DMS114 treated with DMSO at 0.1 percent for 48 hours (cell line): ENCODE measurements around the gene TRPM8.

Experiments used
- DNase-seq: peaks from one replicate; lab custom pipeline; 2025; ENCODE audit not compliant: unreplicated experiment; lab: John Stamatoyannopoulos, UW

The TRPM8 gene

DNA sequence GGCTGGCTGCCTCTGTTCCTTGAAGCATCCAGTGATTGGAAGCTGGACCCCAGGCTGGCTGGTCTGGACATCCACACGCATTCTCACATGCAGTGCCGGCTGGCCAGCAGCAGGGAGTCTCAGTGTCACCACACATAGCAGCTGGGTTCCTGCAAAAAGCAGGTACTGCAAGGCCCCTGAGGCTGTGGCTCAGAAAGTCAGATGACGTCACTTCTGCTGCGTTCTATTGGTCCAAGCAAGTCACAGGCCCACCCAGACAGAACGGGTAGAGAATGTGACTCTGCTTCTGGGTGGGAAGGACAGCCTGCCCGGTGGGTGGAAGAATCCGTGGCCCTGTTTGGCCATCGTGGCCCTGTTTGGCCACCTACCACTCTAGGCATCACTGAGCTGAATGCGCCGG is 82.0 kb downstream of the TRPM8 start:
- DNase-seq = no peak

DNA sequence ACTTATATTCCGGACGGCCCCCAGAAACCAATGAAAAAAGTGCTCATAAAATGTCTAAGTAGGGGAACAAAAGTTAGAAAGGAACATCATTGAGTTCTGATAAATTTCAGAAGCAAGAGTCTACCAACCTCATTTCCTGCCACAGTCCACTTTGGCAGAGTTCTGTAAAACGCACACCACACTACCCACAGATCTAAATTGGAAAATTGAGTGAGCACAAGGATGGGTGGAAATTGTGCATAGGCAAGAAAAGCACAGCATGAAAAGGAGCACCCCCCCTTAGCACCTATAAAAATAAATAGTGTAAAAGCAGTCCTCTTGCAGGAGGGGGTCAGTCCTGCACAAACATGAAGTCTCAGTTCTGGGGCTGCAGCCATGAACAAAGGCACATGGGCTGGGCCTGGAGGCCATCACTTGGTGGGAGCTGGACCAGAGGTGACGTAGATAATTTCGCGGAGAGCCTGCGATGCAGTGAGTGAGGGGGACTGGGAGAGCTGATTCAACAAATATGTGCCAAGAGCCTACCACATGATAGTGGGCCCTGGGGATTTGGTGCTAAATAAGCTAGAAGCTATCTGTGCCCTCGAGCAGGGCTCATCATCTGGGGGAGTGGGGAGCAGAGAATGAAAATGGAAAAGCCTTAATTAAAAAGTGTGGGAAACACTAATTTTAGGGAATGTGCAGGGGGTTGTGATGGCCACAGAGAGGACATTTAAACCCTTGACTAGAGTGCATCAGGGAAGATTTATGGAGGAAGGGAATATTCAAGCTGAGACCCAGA is 84.4 kb downstream of the TRPM8 start:
- no peak for DNase-seq

DNA sequence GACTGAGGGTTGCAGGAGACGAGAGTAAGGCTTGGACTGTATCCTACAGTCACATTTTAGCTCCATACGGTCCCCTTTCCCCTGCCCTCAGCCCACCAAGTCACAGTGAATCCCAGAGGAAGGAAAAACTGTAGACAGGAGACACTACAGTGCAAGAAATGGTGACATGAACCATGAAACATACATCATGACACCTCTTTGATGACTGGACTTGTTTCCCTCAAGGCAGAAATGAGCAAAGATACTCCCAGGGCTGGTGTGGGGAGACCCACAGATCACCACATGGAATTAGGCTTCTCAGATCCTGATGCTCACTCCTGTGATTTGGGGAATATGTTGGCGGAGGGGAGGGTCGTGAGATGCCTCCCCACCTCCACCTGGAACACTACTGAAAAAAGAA is 85.1 kb downstream of the TRPM8 start:
- no peak for DNase-seq

DNA sequence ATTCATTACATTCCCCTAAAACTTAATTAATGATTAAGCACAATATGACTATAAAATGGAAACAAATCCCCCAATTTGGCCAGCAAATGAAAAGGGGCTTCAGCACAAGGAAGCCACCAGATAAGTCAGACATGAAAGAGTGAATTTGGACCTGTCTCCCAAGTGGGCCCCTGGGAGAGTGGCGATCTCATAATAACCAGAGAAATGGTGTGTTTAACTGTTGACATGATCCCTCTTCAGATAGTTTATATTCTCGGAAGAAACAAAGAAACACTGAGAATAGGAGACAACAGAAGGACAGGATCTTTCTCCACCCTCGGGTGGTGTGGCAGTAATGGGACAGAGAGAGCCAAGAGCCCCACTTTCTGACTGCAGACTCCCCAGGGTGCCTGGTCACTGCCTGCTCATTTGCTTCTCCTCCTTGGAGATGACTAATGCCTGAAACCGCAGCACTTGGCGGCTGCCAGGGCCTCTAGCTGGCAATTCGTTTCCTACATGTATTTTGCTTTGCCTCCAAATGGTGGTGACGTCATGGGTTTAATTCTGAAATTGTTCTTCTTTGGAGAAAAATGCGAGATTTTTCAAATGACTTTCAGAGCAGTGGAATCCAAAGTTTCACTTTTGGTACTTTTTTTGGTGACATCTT is 86.9 kb downstream of the TRPM8 start:
- no peak for DNase-seq

DNA sequence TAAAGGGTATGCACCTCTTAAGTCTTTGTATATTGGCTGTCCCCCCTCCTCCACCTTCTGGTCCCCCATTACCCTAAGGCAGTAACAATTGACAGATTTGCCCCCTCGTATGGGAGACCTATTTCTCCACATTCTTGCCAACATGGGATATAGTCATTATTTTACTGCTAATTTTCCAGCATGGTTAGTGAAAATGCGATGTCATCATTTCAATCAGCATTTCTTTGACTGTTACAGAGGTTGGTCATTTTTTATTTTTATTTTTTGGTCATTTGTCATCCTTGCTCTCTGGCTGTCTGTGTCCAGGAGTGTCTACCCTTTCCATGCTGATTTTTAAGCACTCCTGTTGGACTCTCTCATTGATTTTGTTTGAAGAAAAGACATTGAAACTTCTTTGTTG is 88.0 kb downstream of the TRPM8 start:
- no peak for DNase-seq

DNA sequence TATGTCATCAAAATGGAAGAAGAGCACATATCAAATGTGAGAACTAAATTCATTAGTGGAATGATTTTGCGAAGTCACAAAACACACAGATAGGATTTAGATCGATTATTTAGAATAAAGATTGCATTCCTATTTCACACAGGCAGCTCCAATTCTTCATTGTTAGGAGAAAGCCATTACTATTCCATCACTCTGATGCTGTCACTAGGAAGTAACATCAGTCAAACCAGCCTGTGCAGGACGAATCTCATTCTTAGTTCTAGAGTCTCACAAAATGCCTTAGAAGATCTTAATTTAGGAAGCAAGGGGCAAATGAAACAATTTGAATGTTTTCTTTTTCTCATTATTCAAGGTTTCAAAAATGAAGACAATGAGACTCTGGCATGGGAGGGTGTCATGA is 89.3 kb downstream of the TRPM8 start:
- DNase-seq = no peak

DNA sequence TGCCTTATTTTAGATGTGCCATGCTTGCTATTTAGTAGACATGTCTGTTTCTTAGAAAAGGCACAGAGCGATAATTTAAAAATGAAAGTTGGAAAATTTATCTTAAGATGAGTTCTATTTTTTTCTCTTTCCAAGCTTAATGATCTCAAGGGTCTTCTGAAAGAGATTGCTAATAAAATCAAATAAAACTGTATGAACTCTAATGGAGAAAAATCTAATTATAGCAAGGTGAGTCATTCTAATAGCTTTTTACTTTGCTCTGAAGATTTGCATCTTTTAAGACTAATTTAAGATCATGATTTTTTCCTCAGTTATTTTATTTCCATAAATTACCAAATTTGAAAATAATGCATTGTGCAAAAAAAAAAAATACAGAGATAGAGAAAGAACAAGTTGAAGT is 97.3 kb downstream of the TRPM8 start:
- no peak for DNase-seq

DNA sequence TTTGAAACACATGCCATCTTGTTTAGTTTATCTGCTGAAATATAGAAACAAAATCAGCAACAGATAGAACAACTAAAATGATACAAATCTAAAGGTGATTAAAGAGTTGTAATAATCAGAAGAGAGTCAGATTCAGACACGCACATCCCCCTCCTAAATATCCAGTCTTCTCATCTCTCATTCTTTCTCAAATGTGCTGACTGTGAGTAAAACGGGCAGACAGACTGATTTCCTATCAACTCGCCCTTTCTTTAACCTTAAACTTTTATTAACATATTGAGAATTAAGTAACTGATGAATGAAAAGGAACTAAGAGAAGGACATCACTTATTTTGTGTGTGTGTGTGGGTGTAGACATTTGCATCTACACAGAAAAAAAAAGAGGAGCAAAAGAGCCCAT is 98.7 kb downstream of the TRPM8 start:
- DNase-seq = no peak

DNA sequence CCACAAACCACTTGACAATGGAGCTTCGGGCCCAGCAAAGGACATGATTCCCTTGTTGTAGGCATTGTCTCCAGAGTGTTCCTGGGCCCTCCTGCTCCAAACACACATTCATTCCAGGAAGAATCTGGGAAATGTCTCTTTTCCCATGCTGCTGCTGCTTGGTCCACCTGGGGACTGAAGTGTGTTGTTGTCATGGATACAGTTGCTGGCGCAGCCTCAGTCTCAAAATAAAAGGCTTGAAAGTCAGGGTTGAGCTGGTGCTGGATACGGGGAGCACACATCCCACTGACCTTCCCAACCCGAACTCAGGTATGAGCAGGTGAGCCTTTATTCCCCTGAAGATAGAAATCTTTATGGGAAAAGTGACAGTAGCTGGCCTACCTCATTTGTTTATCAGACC is 102.7 kb downstream of the TRPM8 start:
- no peak for DNase-seq

DNA sequence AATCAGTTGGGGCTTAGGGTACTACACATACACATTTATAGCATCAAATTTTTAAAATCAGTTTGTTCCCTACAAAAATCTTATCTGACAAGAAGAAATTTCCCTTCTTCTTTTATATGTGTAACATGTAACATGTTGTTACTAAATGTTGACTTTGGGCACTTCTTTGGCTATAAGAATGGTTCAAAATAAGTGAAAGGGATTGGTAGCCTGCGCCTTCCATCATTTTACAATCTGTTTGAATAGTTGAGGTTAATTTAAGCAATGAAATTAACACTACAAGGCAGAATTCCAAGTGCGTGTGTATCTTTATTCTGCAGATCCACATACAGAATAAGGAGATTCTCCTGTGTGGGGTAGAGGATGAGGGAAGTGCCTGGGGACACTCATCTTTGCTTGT is 103.2 kb downstream of the TRPM8 start:
- no peak for DNase-seq

DNA sequence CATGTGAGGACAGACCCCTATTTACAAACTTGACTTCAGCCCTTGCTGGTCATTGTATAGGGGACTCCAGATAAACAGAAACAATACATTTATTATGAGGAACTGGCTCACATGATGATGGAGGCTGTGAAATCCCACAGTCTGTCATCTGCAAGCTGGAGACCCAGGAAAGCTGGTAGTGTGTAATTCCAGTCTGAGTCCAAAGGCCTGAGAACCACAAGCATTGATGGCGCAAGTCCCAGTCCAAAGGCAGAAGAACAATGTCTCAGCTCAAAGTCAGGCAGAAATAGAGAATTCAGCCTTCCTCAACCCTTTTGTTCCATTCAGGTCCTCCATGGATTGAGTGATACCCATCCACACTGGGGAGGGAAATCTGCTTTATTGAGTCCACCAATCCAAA is 105.3 kb downstream of the TRPM8 start:
- DNase-seq = no peak

DNA sequence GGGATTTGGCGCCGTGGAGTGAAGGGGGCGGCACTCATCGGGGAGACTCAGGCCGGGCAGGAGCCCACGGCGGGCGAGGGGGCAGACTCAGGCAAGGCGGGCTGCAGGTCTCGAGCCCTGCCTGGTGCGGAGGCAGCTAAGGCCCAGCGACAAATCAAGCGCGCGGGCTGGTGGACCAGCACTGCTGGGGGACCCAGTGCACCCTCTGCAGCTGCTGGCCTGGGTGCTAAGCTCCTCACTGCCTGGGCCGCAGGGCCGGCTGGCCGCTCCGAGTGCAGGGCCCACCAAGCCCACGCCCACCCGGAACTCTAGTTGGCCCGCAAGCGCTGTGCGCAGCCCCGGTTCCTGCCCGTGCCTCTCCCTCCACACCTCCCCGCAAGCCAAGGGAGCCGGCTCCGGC is 107.1 kb downstream of the TRPM8 start:
- DNase-seq = no peak

DNA sequence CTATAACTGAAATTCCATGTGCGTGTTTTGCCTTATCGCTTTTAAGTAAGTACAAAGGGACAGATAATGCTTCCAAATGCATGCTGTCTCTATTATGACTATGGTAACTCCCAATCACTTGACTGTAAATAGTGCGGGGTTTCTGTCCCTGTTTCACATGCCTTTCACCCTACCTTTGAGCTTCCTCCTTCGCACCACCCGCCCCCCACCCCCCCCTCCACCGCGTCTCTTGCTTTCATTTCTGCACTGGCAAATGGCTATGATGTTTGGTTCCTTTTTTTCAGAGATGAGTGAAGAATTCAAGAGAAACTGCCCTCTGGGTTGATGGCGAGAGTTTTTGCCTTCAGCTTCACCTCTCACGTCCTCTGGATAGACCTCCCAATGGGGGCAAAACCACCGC is 108.3 kb downstream of the TRPM8 start:
- no peak for DNase-seq

DNA sequence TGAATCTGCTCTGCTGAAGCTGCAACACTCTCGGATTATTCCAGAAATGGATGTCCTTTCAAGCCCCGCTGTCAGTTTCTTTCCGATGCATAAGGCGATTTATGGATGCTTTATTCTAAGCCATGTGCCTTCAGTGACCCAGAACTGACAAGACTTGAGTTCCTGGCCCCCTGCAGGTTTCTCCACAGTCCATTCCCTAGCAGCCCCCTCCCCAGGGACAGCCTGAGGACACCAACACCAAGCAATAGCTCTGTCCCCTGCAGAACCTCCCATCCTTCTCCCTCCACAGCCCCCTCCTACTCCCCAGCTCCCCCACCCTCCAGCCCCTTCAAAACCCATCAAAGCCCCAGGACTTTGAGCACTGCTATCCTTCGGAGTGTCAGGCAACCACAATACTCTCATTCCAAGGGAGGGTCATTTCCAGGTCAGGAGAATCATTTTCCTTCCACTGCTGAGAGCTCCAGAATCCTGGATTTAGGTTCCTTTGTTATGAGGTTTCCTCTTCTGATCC is 108.8 kb downstream of the TRPM8 start:
- DNase-seq = no peak

DNA sequence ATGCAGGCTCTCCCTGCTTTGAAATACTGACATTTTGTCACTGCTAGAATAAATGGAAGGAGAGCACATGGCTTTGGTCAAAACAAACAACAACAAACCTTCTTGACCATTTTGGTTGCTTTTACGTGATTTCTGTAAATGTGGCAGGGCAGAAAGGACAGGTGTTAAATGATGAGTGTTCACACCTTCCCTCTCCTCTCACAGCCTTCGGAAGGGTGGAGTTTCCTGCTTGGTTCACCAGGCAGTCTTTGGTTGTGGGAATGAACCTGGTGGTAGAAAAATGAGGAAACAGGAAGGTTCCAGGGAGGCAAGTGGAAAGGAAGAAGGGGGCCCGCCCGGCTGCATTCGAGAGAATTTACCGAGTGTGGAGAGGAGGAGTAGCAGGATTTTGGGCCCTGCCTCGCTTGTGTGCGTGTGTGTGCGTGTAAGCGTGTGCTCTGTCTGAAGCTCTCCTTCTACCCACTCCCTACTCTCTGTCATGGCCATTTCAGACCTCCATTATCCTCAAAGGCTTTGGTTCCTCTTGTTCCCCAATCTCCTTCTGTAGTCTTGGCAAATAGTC is 109.6 kb downstream of the TRPM8 start:
- no peak for DNase-seq

DNA sequence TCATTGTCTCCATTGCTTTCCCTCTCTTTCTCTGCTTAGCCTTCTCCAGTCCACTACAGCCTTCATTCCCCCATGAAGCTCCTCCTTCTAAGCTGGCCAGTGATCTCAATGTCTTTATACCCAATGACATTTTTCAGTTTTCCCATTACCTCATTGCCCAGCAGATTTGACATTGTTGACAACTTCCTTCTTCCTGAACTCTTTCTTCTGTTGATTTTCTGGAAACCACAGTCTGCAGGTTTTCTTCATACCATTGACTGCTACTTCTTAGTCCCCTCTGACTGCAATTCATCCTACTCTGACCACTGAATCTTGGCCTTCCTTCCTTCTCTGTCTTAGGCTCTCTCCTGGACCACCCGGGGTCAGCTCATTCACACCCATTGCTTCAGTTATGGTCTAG is 110.5 kb downstream of the TRPM8 start:
- DNase-seq = no peak

DNA sequence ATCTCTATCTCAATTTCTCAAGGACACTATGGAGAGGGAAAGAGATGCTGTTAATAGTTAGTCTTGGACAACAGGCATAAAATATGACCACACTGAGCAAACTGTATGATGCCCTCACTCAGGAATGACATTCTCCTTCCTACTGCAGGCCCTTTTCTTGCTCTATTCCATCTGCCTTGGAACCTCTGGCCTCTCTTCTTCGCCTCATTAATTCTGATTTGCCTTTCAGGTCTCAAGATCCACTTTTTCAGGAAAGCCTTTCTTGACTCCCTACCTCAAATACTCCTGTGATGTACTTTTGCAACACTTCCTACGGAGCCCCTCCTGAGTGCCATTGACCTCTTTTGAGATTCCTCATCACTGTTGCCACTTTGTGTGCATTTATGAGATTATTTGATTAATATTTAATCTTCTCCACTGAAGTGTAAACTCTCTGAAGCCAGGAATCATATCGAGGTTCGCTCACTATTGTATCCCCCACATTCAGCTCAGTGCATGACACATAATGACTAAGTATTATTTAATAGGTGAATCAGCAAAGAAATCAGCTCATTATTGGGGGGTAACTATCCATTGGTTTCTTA is 112.1 kb downstream of the TRPM8 start:
- no peak for DNase-seq

DNA sequence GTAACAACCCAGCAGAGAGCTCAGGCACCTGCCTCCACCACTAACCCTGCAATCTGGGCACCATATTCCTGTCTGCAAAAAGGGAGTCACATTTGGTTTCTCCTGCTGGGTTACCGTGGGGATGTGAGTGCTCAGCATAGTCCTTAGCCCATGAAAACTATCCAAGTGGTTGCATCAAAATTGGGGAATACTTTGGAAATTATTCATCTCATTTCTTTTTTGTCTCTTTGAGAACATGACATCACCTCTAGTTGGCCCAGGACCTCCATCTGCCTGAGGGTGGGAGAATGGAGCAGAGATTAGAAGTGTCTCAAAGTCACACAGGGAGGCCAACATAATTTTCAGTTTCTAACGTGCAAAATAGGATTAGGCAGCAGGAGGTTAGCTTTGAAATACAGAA is 114.0 kb downstream of the TRPM8 start:
- no peak for DNase-seq

DNA sequence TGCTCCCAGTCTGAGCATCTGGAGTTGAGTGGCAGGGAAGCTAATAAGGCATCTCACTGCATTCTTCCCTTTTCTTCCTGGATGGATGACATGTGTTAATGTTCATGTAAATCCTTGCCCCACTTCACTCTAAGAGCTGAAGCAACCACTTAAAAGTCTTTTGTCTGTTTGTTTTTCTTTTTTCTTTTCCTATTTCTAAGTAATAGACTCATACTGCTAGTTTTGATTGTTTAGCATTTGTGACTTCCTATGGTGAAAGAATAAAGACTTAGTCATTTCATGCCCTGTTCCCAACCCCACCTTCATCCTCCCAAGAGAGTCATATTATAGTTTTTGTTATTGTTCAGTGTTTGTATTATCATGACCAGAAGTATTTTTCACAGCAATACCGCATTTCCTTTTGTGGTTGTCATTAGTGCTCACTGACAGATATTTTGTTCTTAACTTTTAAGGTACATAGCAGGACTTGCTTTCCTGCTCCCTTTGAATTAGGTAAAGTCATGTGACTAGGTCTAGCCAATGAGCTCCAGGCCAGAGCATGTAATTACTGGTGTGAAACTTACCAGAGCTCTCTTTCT is 115.2 kb downstream of the TRPM8 start:
- DNase-seq = no peak

DNA sequence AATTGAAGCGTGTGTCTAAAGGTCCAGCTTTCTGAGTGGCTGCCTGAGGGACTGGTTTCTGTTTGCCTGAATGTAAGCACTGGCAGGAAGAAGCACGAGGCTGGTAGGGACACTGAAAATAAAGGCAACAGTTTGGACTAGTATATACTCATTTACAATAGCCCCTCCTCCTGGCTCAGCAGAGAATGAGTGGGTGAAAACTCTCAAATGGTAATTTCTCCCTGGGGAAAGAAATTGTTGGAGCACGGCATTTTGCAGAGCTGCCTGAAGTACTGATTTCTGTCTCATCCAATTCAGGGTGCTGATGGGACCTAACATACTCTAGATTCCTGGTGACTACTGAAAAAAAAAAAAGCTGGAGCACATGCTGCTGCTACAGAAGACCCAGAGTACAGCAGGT is 116.0 kb downstream of the TRPM8 start:
- DNase-seq = no peak

DNA sequence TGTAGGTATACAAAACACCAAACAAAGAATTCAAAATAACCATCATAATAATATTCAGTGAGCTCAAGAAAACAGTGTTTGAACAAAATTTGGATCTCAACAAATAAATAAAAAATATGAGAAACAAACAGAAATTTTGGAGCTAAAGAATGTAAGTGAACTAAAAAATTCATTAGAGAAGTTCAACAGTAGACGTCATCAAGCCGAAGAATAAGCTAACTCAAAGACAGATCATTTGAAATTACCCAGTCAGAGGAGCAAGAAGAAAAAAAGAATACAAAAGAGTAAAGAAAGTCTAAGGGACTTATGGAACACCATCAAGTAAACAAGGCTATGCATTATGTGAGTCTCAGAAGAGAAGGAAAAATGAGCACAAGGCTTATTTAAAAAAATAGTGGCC is 116.7 kb downstream of the TRPM8 start:
- DNase-seq = no peak
